HepG2 (cell line): ENCODE data around the gene GRIP1. TPM values are rescaled to one million over a fixed set of nuclear protein-coding genes. Genes with fewer than 3 reads are reported as not detected.

Experiments used
- ATAC-seq: fragments of 200-7000 bp; cut with Tn5 transposase; 3 replicates; pipeline ENCODE4 v1.9.1; 2020; ENCODE audit warnings: mild to moderate bottlenecking, moderate library complexity
- BruUV-seq: library from RNA; stranded (reverse); fragments of 400-500 nt; replicated peaks from 2 replicates; lab custom pipeline; 2021; lab: Mats Ljungman, UMichigan
- CTCF ChIA-PET: fragments of 300-600 bp; formaldehyde crosslinking; extraction: SDS; loops from one replicate; lab custom pipeline; 2021; ENCODE audit warnings: low total read pairs, inconsistent platforms, low intra/inter-chr PET ratio; lab: Yijun Ruan, JAX
- POLR2A ChIA-PET: fragments of 350-600 bp; sonication (Branson Sonifier 250); formaldehyde crosslinking; loops from one replicate; lab custom pipeline; 2020; ENCODE audit warnings: antibody characterized with exemption, inconsistent platforms; lab: Yijun Ruan, JAX
- DNase-seq: peaks from one replicate; pipeline ENCODE4 v3.0.0-alpha.2; 2015; ENCODE audit warnings: low spot score
- FAIRE-seq: peaks from 3 replicates; lab custom pipeline; 2011; peaks lifted over from hg19 to GRCh38; lab: Jason Lieb, UNC
- H2AFZ ChIP-seq: one replicate; pipeline ENCODE4 v1.6.1; 2011; ENCODE audit warnings: low read length, inconsistent platforms
- H3K27ac ChIP-seq: fragments of 300-600 bp; 3 replicates; pipeline ENCODE4 v1.8.0; 2011; ENCODE audit warnings: mixed run types, mild to moderate bottlenecking, mixed read lengths, low read length, inconsistent platforms; ENCODE audit not compliant: insufficient read depth; ENCODE audit errors: extremely low read length
- H3K27me3 ChIP-seq, 2 experiments: fragments of 200-600 bp in 1 of 2; 2 replicates in 1 of 2; 3 replicates in 1 of 2; pipeline versions ENCODE4 v1.6.0 to v1.8.0; 2011; ENCODE audit warnings: low read length in 2 of 2, mild to moderate bottlenecking in 2 of 2, moderate library complexity in 2 of 2, inconsistent platforms in 1 of 2; ENCODE audit not compliant: insufficient read depth in 2 of 2, control insufficient read depth in 1 of 2
- H3K36me3 ChIP-seq, 2 experiments: fragments of 200-600 bp in 1 of 2; replicated peaks in 1 of 2; 2 replicates in 1 of 2; 3 replicates in 1 of 2; pipeline versions ENCODE4 v1.5.1 to v1.8.0; 2011; ENCODE audit warnings: low read length in 2 of 2, inconsistent platforms in 1 of 2; ENCODE audit not compliant: insufficient read depth in 2 of 2, control insufficient read depth in 1 of 2
- H3K4me1 ChIP-seq: 2 replicates; pipeline ENCODE4 v1.5.1; 2012; ENCODE audit warnings: low read length, inconsistent platforms; ENCODE audit not compliant: insufficient read depth
- H3K4me2 ChIP-seq: 2 replicates; pipeline ENCODE4 v1.6.0; 2011; ENCODE audit warnings: low read depth, low read length, inconsistent platforms
- H3K4me3 ChIP-seq, 3 experiments: fragments of 200-600 bp in 1 of 3; sonication (generic), shearing (Covaris generic) in 1 of 3; replicated peaks in 1 of 3; 2 replicates each; pipeline ENCODE4 v1.5.1; 2011 to 2016; ENCODE audit warnings: low read length in 3 of 3, inconsistent platforms in 2 of 3, low read depth in 2 of 3, mild to moderate bottlenecking in 2 of 3, control low read depth in 1 of 3, mixed read lengths in 1 of 3; ENCODE audit not compliant: insufficient read depth in 1 of 3
- H3K79me2 ChIP-seq: one replicate; pipeline ENCODE4 v1.6.1; 2011; ENCODE audit warnings: low read length, inconsistent platforms; ENCODE audit not compliant: insufficient read depth
- H3K9ac ChIP-seq: 2 replicates; pipeline ENCODE4 v1.6.0; 2011; ENCODE audit warnings: mild to moderate bottlenecking, low read depth, low read length, inconsistent platforms; ENCODE audit not compliant: insufficient read depth
- H3K9me3 ChIP-seq: 2 replicates; pipeline ENCODE4 v1.5.1; 2012; ENCODE audit warnings: mild to moderate bottlenecking, low read length
- H4K20me1 ChIP-seq: 2 replicates; pipeline ENCODE4 v1.6.0; 2011; ENCODE audit warnings: inconsistent platforms, mild to moderate bottlenecking, low read length, moderate library complexity; ENCODE audit not compliant: insufficient read depth
- FOXJ3 ChIP-seq: sonication (generic); formaldehyde crosslinking; IDR thresholded peaks from 2 replicates; pipeline ENCODE4 v1.4.0; 2020; ENCODE audit warnings: missing genetic modification reagents, mild to moderate bottlenecking, borderline replicate concordance
- SAFB2 ChIP-seq: sonication (generic); formaldehyde crosslinking; IDR thresholded peaks from 2 replicates; pipeline ENCODE4 v1.5.1; 2020; ENCODE audit warnings: missing genetic modification reagents, low read depth, mild to moderate bottlenecking, borderline replicate concordance
- SIX1 ChIP-seq: sonication (generic); formaldehyde crosslinking; IDR thresholded peaks from 2 replicates; pipeline ENCODE4 v1.4.0; 2020; ENCODE audit warnings: missing genetic modification reagents, borderline replicate concordance
- ZNF839 ChIP-seq: sonication (generic); formaldehyde crosslinking; IDR thresholded peaks from 2 replicates; pipeline ENCODE4 v1.4.0; 2020; ENCODE audit warnings: missing genetic modification reagents, mild to moderate bottlenecking, borderline replicate concordance
- ZNF850 ChIP-seq: sonication (generic); formaldehyde crosslinking; conservative IDR thresholded peaks from 2 replicates; pipeline ENCODE4 v1.9.0; 2021; ENCODE audit warnings: mild to moderate bottlenecking, missing genetic modification reagents
- WGBS: methylation state at CpG from one replicate; pipeline ENCODE4 v1.1.6; 2017; ENCODE audit warnings: low lambda C conversion rate; 5-methylcytosine and 5-hydroxymethylcytosine counted together
- in situ Hi-C: cut with HindIII; loops from 2 replicates; pipeline ENCODE4 v1.10.0; 2017; ENCODE audit warnings: low pct_unique_long_range_greater_than_20kb; ENCODE audit not compliant: extremely low pct_ligation_motif_present
- intact Hi-C: fragments of 100-400 bp; cut with micrococcal nuclease; formaldehyde crosslinking; loops from one replicate; pipeline ENCODE4 v1.10.0; 2022; ENCODE audit not compliant: unreplicated experiment
- polyA plus RNA-seq, 8 experiments: library from polyadenylated mRNA; depleted of rRNA in 3 of 8; stranded (reverse) in 7 of 8; unstranded in 1 of 8; fragments of >200 nt; fragmentation: Illumina TruSeq in 4 of 8; extraction: Trizol in 4 of 8; gene quantifications; 2 replicates each; pipeline versions ENCODE4 v1.2.1 to v1.2.3, GENCODE V29; 2011 to 2016; ENCODE audit warnings: low read depth in 4 of 8, missing spikeins in 1 of 8, mixed read lengths in 1 of 8; ENCODE audit not compliant: insufficient read depth in 1 of 8
- total RNA-seq, 5 experiments: library from RNA; depleted of rRNA; stranded (reverse); fragments of >200 nt; fragmentation: Illumina TruSeq; extraction: Trizol; gene quantifications; 2 replicates each; pipeline ENCODE4 v1.2.3, GENCODE V29; 2016; ENCODE audit warnings: low read depth in 1 of 5
- TF ChIP-seq, protein P1 (sequence below): IDR thresholded peaks from 2 replicates; pipeline ENCODE4 v1.6.1; 2016; ENCODE audit warnings: low read depth, control low read depth

GRIP1 gene
- total and polyA plus RNA-seq, 2 of the 13 experiments (the other 11 are each of a cell fraction or from before 2014, with no cell fraction given) = not detected

DNA sequence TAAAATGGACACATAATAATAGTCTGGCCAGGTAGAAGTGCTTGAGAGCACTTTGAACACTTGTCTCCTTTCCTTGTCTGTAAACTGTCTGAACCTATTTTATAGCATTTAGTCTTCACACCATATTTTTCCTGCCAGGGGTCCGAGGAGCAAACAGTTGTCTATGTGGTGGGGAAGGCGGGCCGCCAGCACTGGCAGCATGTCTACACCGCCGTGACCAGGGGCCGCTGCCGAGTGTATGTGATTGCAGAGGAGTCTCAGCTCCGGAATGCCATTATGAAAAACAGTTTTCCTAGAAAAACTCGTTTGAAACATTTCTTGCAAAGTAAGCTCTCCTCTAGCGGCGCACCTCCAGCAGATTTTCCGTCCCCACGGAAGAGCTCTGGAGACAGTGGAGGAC lies 347.9 kb downstream of the GRIP1 start (continued):
- TF ChIP-seq ZNF839 (CRISPR knock-in tag) = no peak
- no peak for TF ChIP-seq SAFB2
- no peak for TF ChIP-seq SIX1 (CRISPR knock-in tag)

DNA sequence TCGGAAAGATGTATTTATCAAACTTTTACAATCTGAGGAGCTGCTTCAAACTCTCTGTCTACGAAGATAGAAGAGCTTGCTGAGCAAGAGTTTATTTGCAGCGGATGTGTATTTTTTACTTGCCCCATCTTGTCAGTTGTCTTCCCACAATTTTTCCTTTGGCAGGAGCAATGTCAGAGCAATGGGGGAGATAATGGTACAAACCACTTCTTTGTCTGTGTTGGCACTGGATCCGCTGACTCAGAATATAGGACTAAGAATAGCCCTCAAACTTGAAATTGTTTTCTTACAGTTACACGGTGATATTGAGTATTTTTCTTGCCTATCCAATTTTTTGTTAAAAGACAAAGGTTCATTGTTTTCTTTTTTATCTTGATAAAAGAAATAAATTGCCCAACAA lies 348.9 kb downstream of the GRIP1 start:
- ATAC-seq (no peak), DNase-seq (no peak), FAIRE-seq (no peak)
- H2AFZ ChIP-seq = no peak overlapping the region
- peaks cover 0 to 2% of the 10 kb centered on the region in 2 experiments; a peak in 1 of 5 replicates for H3K36me3 ChIP-seq
- in situ Hi-C loops = no loop called here
- intact Hi-C loops = no loop called here
- no peaks in the 10 kb centered on the region for H3K4me1 ChIP-seq
- no peaks in the 10 kb centered on the region for H4K20me1 ChIP-seq
- ChIA-PET POLR2A (no interaction called here), CTCF (no interaction called here)
- H3K9ac ChIP-seq = no peak overlapping the region
- H3K9me3 ChIP-seq = no peaks in the 10 kb centered on the region
- no peak overlapping the region for H3K4me3 ChIP-seq
- no peak overlapping the region for H3K27ac ChIP-seq
- no peak overlapping the region for H3K4me2 ChIP-seq
- H3K79me2 ChIP-seq = no peaks in the 10 kb centered on the region
- no peaks in the 10 kb centered on the region for H3K27me3 ChIP-seq
- TF ChIP-seq FOXJ3 (CRISPR knock-in tag) = no peak
- no peak for TF ChIP-seq ZNF850 (CRISPR knock-in tag)
- TF ChIP-seq, protein P1, sequence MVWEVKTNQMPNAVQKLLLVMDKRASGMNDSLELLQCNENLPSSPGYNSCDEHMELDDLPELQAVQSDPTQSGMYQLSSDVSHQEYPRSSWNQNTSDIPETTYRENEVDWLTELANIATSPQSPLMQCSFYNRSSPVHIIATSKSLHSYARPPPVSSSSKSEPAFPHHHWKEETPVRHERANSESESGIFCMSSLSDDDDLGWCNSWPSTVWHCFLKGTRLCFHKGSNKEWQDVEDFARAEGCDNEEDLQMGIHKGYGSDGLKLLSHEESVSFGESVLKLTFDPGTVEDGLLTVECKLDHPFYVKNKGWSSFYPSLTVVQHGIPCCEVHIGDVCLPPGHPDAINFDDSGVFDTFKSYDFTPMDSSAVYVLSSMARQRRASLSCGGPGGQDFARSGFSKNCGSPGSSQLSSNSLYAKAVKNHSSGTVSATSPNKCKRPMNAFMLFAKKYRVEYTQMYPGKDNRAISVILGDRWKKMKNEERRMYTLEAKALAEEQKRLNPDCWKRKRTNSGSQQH (CRISPR knock-in tag) = no peak
- no TSS peak for BruUV-seq
- 94% methylated on average over 5 of the region's 5 CpGs for WGBS
